ENCODE data around the gene MRPL53. TPM values are rescaled to one million over a fixed set of nuclear protein-coding genes. Genes with fewer than 3 reads are reported as not detected.

Gene MRPL53
- total and polyA plus RNA-seq, 9 of the 15 experiments (the other 6 are each of a cell fraction or from before 2014, with no cell fraction given) = 11.5 to 87.9 (median 41.1) TPM

DNA sequence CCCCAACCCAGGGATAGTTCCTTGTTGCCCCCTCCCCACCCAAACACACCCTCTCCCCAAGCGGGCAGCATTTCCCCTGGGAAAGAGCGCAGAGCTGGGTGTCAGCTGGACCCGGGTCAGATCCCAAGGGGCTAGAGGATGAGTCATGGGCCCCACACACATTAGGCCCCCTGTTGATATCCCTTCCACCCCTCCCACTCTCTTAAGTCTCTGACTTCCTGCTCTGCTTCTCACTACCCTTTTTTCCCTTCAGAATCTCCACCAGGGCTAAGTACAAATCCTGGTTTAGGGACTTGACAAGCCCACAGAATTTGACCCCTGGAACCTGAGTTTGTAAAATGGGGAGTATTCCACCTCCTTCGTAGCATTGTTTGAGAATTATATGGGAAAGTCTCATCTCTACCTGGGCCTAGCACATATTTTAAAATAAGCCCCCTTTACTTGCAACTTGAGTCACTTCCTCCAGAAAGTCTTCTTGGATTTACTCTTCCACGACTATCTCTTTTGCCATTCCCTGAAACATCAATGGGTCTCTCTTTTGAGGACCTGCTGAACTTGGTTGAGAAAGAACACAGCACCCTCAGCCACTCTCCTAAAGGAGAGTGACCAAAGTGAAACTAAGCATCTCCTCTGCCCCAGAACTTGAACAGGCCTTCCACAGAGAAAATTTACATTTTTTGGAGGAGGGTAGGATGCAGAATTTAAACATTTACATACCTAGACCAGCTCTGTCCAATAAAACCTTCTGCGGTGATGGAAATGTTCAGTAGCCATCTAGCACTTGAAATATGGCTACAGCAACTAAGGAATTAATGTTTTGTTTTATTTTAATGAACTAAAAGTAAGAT is 35.4 kb downstream of the MRPL53 start:
- no peak overlapping the region for H3K4me2 ChIP-seq (ENCODE audit: insufficient read depth, low read length)
- H3K36me3 ChIP-seq (ENCODE audit: control insufficient read depth, insufficient read depth, low read length) = no peaks in the 10 kb centered on the region
- H3K9me1 ChIP-seq (ENCODE audit: control insufficient read depth, insufficient read depth, low read length) = no peaks in the 10 kb centered on the region
- TF ChIP-seq BCOR (IDR thresholded peaks at IDR 0.05) (0 out of 2 replicates have a peak, but pooled peaks have one; percentile 24), ZFP36 (IDR thresholded peaks at IDR 0.05; ENCODE audit: low read depth, low read length, partially characterized antibody) (peak; percentile 84), STAT5A (IDR thresholded peaks at IDR 0.05; ENCODE audit: borderline replicate concordance, low read length) (no peak)
- DNase-seq (ENCODE audit: extremely low read depth in 1 of 4, low spot score in 3 of 4) (peak in 1 of 4 experiments; percentile 43), ATAC-seq (no peak), FAIRE-seq (no peak)
- no peaks in the 10 kb centered on the region for H3K79me2 ChIP-seq (ENCODE audit: control insufficient read depth, insufficient read depth, low read length)
- intact Hi-C loops (cut with micrococcal nuclease) (no loop called here), in situ Hi-C loops (cut with MboI) (no loop called here)
- WGBS (ENCODE audit: insufficient coverage, low coverage, missing lambda C conversion rate) = 49% methylated on average over 6 of the region's 6 CpGs
- no peak overlapping the region for H3K4me3 ChIP-seq
- ChIA-PET POLR2A (interaction anchor here (1.0 kb wide), 1 partner anchor 17 kb away, joined by 5 read pairs; the partner anchor contains the start of gene INO80B), CTCF (ENCODE audit: low intra/inter-chr PET ratio) (no interaction called here)
- BruUV-seq (replicated peaks) = no TSS peak
- no peak overlapping the region for H3K27ac ChIP-seq (ENCODE audit: extremely low read depth, low read depth, low read length)
- peak overlapping the region in 1 of 2 experiments; percentile 54; a peak in 2 of 4 replicates for H3K9ac ChIP-seq (ENCODE audit: insufficient read depth in 1 of 2, low read depth in 2 of 2, low read length in 2 of 2)
- no peak overlapping the region for H2AFZ ChIP-seq (ENCODE audit: low read depth, low read length)
- H3K9me3 ChIP-seq (replicated peaks; ENCODE audit: control insufficient read depth, insufficient read depth, low read depth, low read length) = no peaks in the 10 kb centered on the region
- no peaks in the 10 kb centered on the region for H4K20me1 ChIP-seq (replicated peaks; ENCODE audit: control insufficient read depth, insufficient read depth, low read length)
- no peaks in the 10 kb centered on the region for H3K27me3 ChIP-seq (ENCODE audit: control insufficient read depth in 2 of 2, insufficient read depth in 2 of 2, low read length in 2 of 2)
- H3K4me1 ChIP-seq (replicated peaks in 1 of 2; ENCODE audit: control insufficient read depth in 2 of 2, insufficient read depth in 2 of 2, low read length in 2 of 2) = peaks cover 16 to 42% of the 10 kb centered on the region in 2 experiments; a peak in 4 of 5 replicates
